Activated naive CD8-positive, alpha-beta T cell treated with anti-CD3 and anti-CD28 coated beads, Interleukin-2, amount 10 ng/mL, durations not matched to agents 7 days and 5 days (primary cell): ENCODE results near the gene NRXN3. TPM values are rescaled to one million over a fixed set of nuclear protein-coding genes. Genes with fewer than 3 reads are reported as not detected.

Source experiments
- ATAC-seq: fragments of 150-1000 bp; cut with Tn5 transposase; one replicate; pipeline ENCODE4 v1.10.0; 2021; ENCODE audit warnings: low read depth, moderate library complexity
- POLR2A ChIA-PET: fragments of 350-600 bp; sonication (Branson Sonifier 250); formaldehyde crosslinking; loops from one replicate; lab custom pipeline; 2021; ENCODE audit warnings: antibody characterized with exemption; lab: Charles Lee
- DNase-seq: peaks from one replicate; pipeline ENCODE4 v3.0.0; 2021
- H3K27ac Mint-ChIP-seq: one replicate; pipeline ENCODE4 v1.8.0; 2022; ENCODE audit warnings: mild to moderate bottlenecking, mixed read lengths
- H3K27me3 Mint-ChIP-seq: one replicate; pipeline ENCODE4 v1.8.0; 2022; ENCODE audit warnings: mild to moderate bottlenecking, moderate library complexity, mixed read lengths
- H3K36me3 Mint-ChIP-seq: one replicate; pipeline ENCODE4 v1.8.0; 2021; ENCODE audit warnings: mild to moderate bottlenecking, mixed read lengths
- H3K4me1 Mint-ChIP-seq: one replicate; pipeline ENCODE4 v1.8.0; 2021; ENCODE audit warnings: mixed read lengths
- H3K4me3 Mint-ChIP-seq: one replicate; pipeline ENCODE4 v1.8.0; 2022; ENCODE audit warnings: mild to moderate bottlenecking, moderate library complexity, mixed read lengths
- H3K9me3 Mint-ChIP-seq: one replicate; pipeline ENCODE4 v1.8.0; 2021; ENCODE audit warnings: mixed read lengths
- total RNA-seq, 2 experiments: library from RNA; stranded (reverse); gene quantifications; one replicate each; pipeline ENCODE4 v1.2.3, GENCODE V29; 2021

Gene NRXN3
- total RNA-seq, 2 experiments from 2014 or later: not detected

DNA sequence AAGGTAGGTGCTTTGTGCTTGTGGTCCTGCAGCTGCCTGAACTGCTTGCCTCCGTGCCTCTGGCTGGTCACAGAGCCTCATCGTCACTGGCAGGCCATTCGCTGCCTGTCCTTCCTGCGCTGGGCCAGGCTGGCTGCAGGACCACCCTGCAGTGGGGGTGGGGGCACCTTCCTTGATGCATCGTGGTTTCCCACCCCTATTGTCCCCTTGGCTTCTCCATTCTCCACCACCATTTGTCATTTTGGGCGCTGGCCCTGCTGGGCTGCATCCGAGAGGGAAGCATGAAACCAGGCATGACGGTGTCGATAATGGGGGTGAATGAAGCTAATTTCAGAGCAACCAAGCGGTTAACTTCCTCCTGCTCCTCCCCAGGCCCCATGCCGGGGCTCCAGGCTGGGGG, 127.7 kb downstream of the NRXN3 start:
- no peaks in the 10 kb centered on the region for H3K9me3 Mint-ChIP-seq
- no peak for DNase-seq
- H3K27me3 Mint-ChIP-seq: peaks cover 6% of the 10 kb centered on the region
- no peak overlapping the region for H3K4me3 Mint-ChIP-seq
- POLR2A ChIA-PET: no interaction called here
- no peaks in the 10 kb centered on the region for H3K36me3 Mint-ChIP-seq
- no peaks in the 10 kb centered on the region for H3K4me1 Mint-ChIP-seq
- H3K27ac Mint-ChIP-seq: no peak overlapping the region
- no peak for ATAC-seq

GRCh38 chr14:78298298-78298697, 128.1 kb downstream of the NRXN3 start:
- H3K36me3 Mint-ChIP-seq: no peaks in the 10 kb centered on the region
- H3K27me3 Mint-ChIP-seq: peaks cover 6% of the 10 kb centered on the region
- H3K27ac Mint-ChIP-seq: no peak overlapping the region
- DNase-seq (no peak), ATAC-seq (no peak)
- H3K4me3 Mint-ChIP-seq: no peak overlapping the region
- no peaks in the 10 kb centered on the region for H3K9me3 Mint-ChIP-seq
- POLR2A ChIA-PET: no interaction called here
- H3K4me1 Mint-ChIP-seq: no peaks in the 10 kb centered on the region

GRCh38 chr14:78302841-78303240, 132.7 kb downstream of the NRXN3 start:
- no peaks in the 10 kb centered on the region for H3K9me3 Mint-ChIP-seq
- no peak overlapping the region for H3K4me3 Mint-ChIP-seq
- H3K27ac Mint-ChIP-seq: no peak overlapping the region
- POLR2A ChIA-PET: no interaction called here
- no peaks in the 10 kb centered on the region for H3K36me3 Mint-ChIP-seq
- H3K4me1 Mint-ChIP-seq: no peaks in the 10 kb centered on the region
- DNase-seq (no peak), ATAC-seq (no peak)
- peaks cover 2% of the 10 kb centered on the region for H3K27me3 Mint-ChIP-seq

DNA sequence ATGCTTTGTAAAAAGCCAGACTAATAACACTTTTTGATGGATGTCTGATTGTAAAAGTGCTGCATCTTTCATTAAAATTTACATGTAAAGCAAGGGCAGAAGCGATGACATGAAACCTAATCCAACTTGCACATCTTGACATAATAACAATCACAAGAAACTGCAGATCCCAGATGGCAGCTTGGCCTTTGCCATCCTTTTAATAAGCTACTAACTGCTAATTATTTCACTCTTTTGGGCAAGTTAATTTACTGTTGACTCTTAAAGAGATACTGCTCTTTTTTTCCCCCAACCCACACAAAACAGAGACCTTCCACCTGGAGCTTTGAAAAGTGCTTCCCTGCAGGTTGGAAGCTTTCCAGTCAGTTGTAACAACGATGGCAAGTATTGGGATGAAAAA, 137.5 kb downstream of the NRXN3 start:
- POLR2A ChIA-PET: no interaction called here
- H3K4me3 Mint-ChIP-seq: no peak overlapping the region
- no peak for ATAC-seq
- no peak overlapping the region for H3K27ac Mint-ChIP-seq
- H3K4me1 Mint-ChIP-seq: no peaks in the 10 kb centered on the region
- no peaks in the 10 kb centered on the region for H3K9me3 Mint-ChIP-seq
- no peak for DNase-seq
- H3K36me3 Mint-ChIP-seq: no peaks in the 10 kb centered on the region
- H3K27me3 Mint-ChIP-seq: peaks cover 7% of the 10 kb centered on the region

DNA sequence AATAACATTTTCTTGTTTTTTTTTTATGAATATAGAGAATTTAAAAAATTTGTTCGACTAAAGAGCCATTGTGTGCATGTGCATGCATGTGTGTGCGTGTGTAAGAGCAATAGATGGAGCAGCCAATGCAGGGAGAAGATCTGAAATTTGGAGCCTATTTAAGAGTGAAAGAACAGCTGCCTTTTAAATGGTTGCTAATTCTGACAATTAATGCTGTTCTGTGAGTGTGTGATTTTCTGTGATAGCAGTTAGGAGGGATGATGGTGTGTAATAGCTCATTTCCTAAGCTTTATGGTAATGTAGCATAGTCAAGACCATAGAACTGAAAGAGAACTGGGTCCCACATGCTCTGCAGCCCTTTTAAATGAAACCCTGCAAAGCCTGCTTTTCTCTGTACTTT, 137.9 kb downstream of the NRXN3 start:
- DNase-seq: no peak
- POLR2A ChIA-PET: no interaction called here
- H3K27ac Mint-ChIP-seq: no peak overlapping the region
- peaks cover 8% of the 10 kb centered on the region for H3K27me3 Mint-ChIP-seq
- no peaks in the 10 kb centered on the region for H3K9me3 Mint-ChIP-seq
- no peaks in the 10 kb centered on the region for H3K4me1 Mint-ChIP-seq
- H3K36me3 Mint-ChIP-seq: no peaks in the 10 kb centered on the region
- no peak overlapping the region for H3K4me3 Mint-ChIP-seq
- no peak for ATAC-seq

DNA sequence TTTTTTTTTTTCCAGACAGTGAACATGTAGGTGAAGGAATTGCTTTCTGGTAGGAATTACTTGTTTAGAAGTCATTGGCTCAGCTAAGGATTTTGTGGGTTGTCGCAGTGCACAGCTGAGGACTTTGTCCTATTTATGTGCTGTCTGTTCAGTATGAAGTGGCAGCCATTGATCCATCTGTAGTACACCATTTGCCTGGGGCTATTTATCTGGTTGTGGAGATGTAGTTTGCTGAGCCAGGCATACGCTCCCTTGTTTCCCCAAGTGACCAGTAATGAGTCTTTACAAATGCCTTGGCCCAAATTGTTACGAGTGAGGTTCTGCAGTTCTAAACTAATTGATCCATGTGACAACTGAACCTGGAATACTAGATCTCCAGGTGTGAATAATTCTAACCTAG, 140.1 kb downstream of the NRXN3 start:
- ATAC-seq: no peak

DNA sequence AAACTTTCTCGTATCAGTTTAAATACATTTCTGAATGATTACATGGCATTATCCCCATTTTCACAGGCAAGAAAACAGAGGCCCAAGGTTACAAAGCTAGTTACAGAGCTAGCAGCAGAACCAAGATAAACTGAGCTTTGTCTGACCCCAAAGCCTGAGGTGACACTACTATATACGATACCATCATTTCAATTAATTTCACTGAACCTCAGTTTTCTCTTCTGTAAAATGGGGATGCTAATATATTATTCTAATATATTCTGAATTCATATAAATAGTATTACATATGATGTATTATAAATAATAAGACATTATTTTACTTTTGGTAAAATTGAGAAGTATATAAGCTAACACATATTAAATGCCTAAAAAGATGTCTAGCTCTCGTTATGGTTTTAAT, 143.3 kb downstream of the NRXN3 start:
- DNase-seq (no peak), ATAC-seq (no peak)
- Mint-ChIP-seq H3K4me1 (no peaks in the 10 kb centered on the region), H3K27me3 (peaks cover 6% of the 10 kb centered on the region), H3K36me3 (no peaks in the 10 kb centered on the region), H3K27ac (no peak overlapping the region), H3K9me3 (no peaks in the 10 kb centered on the region), H3K4me3 (no peak overlapping the region)
- POLR2A ChIA-PET: no interaction called here

More for the DNA sequence above, 140.1 kb downstream of the NRXN3 start:
- no peaks in the 10 kb centered on the region for H3K36me3 Mint-ChIP-seq
- no peak overlapping the region for H3K27ac Mint-ChIP-seq
- H3K4me3 Mint-ChIP-seq: no peak overlapping the region
- no peak for DNase-seq
- POLR2A ChIA-PET: no interaction called here
- no peaks in the 10 kb centered on the region for H3K4me1 Mint-ChIP-seq
- H3K9me3 Mint-ChIP-seq: no peaks in the 10 kb centered on the region
- peaks cover 8% of the 10 kb centered on the region for H3K27me3 Mint-ChIP-seq

GRCh38 chr14:78314484-78314883, 144.3 kb downstream of the NRXN3 start:
- POLR2A ChIA-PET: no interaction called here
- ATAC-seq: no peak
- DNase-seq: no peak
- H3K27me3 Mint-ChIP-seq: peaks cover 4% of the 10 kb centered on the region
- H3K9me3 Mint-ChIP-seq: no peaks in the 10 kb centered on the region
- H3K36me3 Mint-ChIP-seq: no peaks in the 10 kb centered on the region
- no peak overlapping the region for H3K27ac Mint-ChIP-seq
- no peaks in the 10 kb centered on the region for H3K4me1 Mint-ChIP-seq
- H3K4me3 Mint-ChIP-seq: no peak overlapping the region

GRCh38 chr14:78316052-78316451, 145.9 kb downstream of the NRXN3 start:
- Mint-ChIP-seq H3K9me3 (no peaks in the 10 kb centered on the region), H3K4me3 (no peak overlapping the region), H3K36me3 (no peaks in the 10 kb centered on the region), H3K27me3 (peaks cover 4% of the 10 kb centered on the region), H3K27ac (no peak overlapping the region), H3K4me1 (no peaks in the 10 kb centered on the region)
- ATAC-seq (no peak), DNase-seq (no peak)
- POLR2A ChIA-PET: no interaction called here

DNA sequence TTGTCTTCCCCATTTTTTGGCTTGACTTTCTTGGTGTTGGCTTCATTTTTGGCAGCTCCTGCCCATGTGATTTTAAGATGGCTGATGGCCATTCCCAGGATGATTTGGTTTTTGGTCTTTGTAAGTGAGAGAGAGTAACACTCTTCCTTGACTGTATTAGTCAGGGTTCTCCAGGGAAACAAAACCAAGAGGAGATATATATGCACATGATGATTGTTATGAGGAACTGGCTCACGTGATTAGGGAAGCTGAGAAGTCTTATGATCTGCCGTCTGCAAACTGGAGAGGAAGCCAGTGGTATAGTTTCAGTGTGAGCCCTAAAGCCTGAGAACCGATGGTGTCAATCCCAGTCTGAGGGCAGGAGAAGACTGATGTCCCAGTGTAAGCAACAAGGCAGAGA, 146.6 kb downstream of the NRXN3 start:
- POLR2A ChIA-PET: no interaction called here
- Mint-ChIP-seq H3K36me3 (no peaks in the 10 kb centered on the region), H3K4me1 (no peaks in the 10 kb centered on the region), H3K27me3 (peaks cover 4% of the 10 kb centered on the region), H3K9me3 (no peaks in the 10 kb centered on the region), H3K4me3 (no peak overlapping the region), H3K27ac (no peak overlapping the region)
- no peak for DNase-seq
- ATAC-seq: no peak

- no peak overlapping the region for H3K4me3 Mint-ChIP-seq
- ATAC-seq: no peak
- H3K36me3 Mint-ChIP-seq: no peaks in the 10 kb centered on the region
- H3K27ac Mint-ChIP-seq: no peak overlapping the region
- H3K9me3 Mint-ChIP-seq: no peaks in the 10 kb centered on the region
- H3K4me1 Mint-ChIP-seq: no peaks in the 10 kb centered on the region
- DNase-seq: no peak
- no peaks in the 10 kb centered on the region for H3K27me3 Mint-ChIP-seq
- POLR2A ChIA-PET: no interaction called here
These were observed 149.2 kb downstream of the NRXN3 start for GRCh38 chr14:78319406-78319805.

GRCh38 chr14:78319887-78320635, 149.9 kb downstream of the NRXN3 start:
- Mint-ChIP-seq H3K36me3 (no peaks in the 10 kb centered on the region), H3K27ac (no peak overlapping the region), H3K9me3 (no peaks in the 10 kb centered on the region), H3K4me1 (no peaks in the 10 kb centered on the region), H3K4me3 (no peak overlapping the region), H3K27me3 (no peaks in the 10 kb centered on the region)
- POLR2A ChIA-PET: no interaction called here
- no peak for ATAC-seq
- no peak for DNase-seq

GRCh38 chr14:78324353-78324752, 154.2 kb downstream of the NRXN3 start:
- H3K27ac Mint-ChIP-seq: no peak overlapping the region
- H3K27me3 Mint-ChIP-seq: peaks cover 3% of the 10 kb centered on the region
- no peak overlapping the region for H3K4me3 Mint-ChIP-seq
- H3K9me3 Mint-ChIP-seq: no peaks in the 10 kb centered on the region
- DNase-seq: no peak
- no peak for ATAC-seq
- H3K36me3 Mint-ChIP-seq: no peaks in the 10 kb centered on the region
- H3K4me1 Mint-ChIP-seq: no peaks in the 10 kb centered on the region
- POLR2A ChIA-PET: no interaction called here

- H3K36me3 Mint-ChIP-seq: no peaks in the 10 kb centered on the region
- no peaks in the 10 kb centered on the region for H3K4me1 Mint-ChIP-seq
- POLR2A ChIA-PET: no interaction called here
- H3K27ac Mint-ChIP-seq: no peak overlapping the region
- no peak for ATAC-seq
- DNase-seq: no peak
- H3K9me3 Mint-ChIP-seq: no peaks in the 10 kb centered on the region
- H3K4me3 Mint-ChIP-seq: no peak overlapping the region
- peaks cover 3% of the 10 kb centered on the region for H3K27me3 Mint-ChIP-seq
These were observed 155.7 kb downstream of the NRXN3 start for GRCh38 chr14:78325911-78326310.
